H9 (cell line): Measurements from ENCODE around the gene ACSL6. TPM values are rescaled to one million over a fixed set of nuclear protein-coding genes. Genes with fewer than 3 reads are reported as not detected.

ENCODE experiments used
- DNase-seq: peaks from one replicate; pipeline ENCODE4 v3.0.0-alpha.2; 2017
- H2AFZ ChIP-seq: one replicate; pipeline ENCODE4 v1.6.1; 2013; ENCODE audit warnings: mild to moderate bottlenecking, low read length, control low read depth, moderate library complexity
- H2AK5ac ChIP-seq: 2 replicates; pipeline ENCODE4 v1.6.1; 2013; ENCODE audit warnings: low read length, control low read depth, mixed read lengths; ENCODE audit not compliant: insufficient read length
- H2BK120ac ChIP-seq: one replicate; pipeline ENCODE4 v1.6.1; 2013; ENCODE audit warnings: low read depth, mild to moderate bottlenecking, low read length, control low read depth, inconsistent platforms; ENCODE audit not compliant: poor library complexity, severe bottlenecking
- H2BK12ac ChIP-seq: 2 replicates; pipeline ENCODE4 v1.6.1; 2013; ENCODE audit warnings: low read length, control low read depth, mixed read lengths, low read depth; ENCODE audit not compliant: insufficient read length
- H2BK15ac ChIP-seq: 2 replicates; pipeline ENCODE4 v1.6.1; 2013; ENCODE audit warnings: low read depth, low read length, control low read depth
- H2BK20ac ChIP-seq: one replicate; pipeline ENCODE4 v1.6.1; 2013; ENCODE audit warnings: low read depth, mild to moderate bottlenecking, low read length, control low read depth, inconsistent platforms; ENCODE audit not compliant: poor library complexity, severe bottlenecking
- H2BK5ac ChIP-seq: 2 replicates; pipeline ENCODE4 v1.6.1; 2013; ENCODE audit warnings: low read length, control low read depth, mixed read lengths; ENCODE audit not compliant: insufficient read length
- H3K14ac ChIP-seq: 2 replicates; pipeline ENCODE4 v1.6.1; 2013; ENCODE audit warnings: low read length, control low read depth; ENCODE audit not compliant: insufficient read depth
- H3K18ac ChIP-seq: 2 replicates; pipeline ENCODE4 v1.6.1; 2013; ENCODE audit warnings: low read depth, mild to moderate bottlenecking, mixed read lengths, low read length, control low read depth; ENCODE audit not compliant: insufficient read length
- H3K23ac ChIP-seq: 2 replicates; pipeline ENCODE4 v1.6.1; 2013; ENCODE audit warnings: low read length, control low read depth, mixed read lengths, low read depth; ENCODE audit not compliant: insufficient read length
- H3K23me2 ChIP-seq: 2 replicates; pipeline ENCODE4 v1.6.1; 2013; ENCODE audit warnings: low read depth, mild to moderate bottlenecking, mixed read lengths, low read length, control low read depth; ENCODE audit not compliant: insufficient read length, poor library complexity, severe bottlenecking
- H3K27ac ChIP-seq: 2 replicates; pipeline ENCODE4 v1.5.1; 2013; ENCODE audit warnings: low read length, control low read depth, mixed read lengths, low read depth; ENCODE audit not compliant: insufficient read length
- H3K27me3 ChIP-seq: 2 replicates; pipeline ENCODE4 v1.6.1; 2013; ENCODE audit warnings: low read length, control low read depth, inconsistent platforms; ENCODE audit not compliant: insufficient read depth
- H3K4ac ChIP-seq: 2 replicates; pipeline ENCODE4 v1.6.1; 2013; ENCODE audit warnings: low read depth, mild to moderate bottlenecking, control low read depth, inconsistent platforms, low read length, moderate library complexity
- H3K4me1 ChIP-seq: 2 replicates; pipeline ENCODE4 v1.6.1; 2013; ENCODE audit warnings: low read length, control low read depth, inconsistent platforms; ENCODE audit not compliant: insufficient read depth
- H3K4me2 ChIP-seq: 2 replicates; pipeline ENCODE4 v1.6.1; 2013; ENCODE audit warnings: low read length, control low read depth, mixed read lengths; ENCODE audit not compliant: insufficient read length, insufficient read depth
- H3K56ac ChIP-seq: 2 replicates; pipeline ENCODE4 v1.6.1; 2013; ENCODE audit warnings: low read depth, mild to moderate bottlenecking, mixed read lengths, low read length, control low read depth; ENCODE audit not compliant: insufficient read length
- H3K79me1 ChIP-seq: 2 replicates; pipeline ENCODE4 v1.6.1; 2013; ENCODE audit warnings: low read depth, mild to moderate bottlenecking, moderate library complexity, low read length, control low read depth, inconsistent platforms; ENCODE audit not compliant: insufficient read depth, poor library complexity, severe bottlenecking
- H3K79me2 ChIP-seq: 2 replicates; pipeline ENCODE4 v1.6.1; 2013; ENCODE audit warnings: low read length, control low read depth, inconsistent platforms; ENCODE audit not compliant: insufficient read depth
- H3K9ac ChIP-seq: 2 replicates; pipeline ENCODE4 v1.6.1; 2013; ENCODE audit warnings: low read length, control low read depth, mixed read lengths; ENCODE audit not compliant: insufficient read length; ENCODE audit errors: extremely low read depth
- H3K9me3 ChIP-seq: one replicate; pipeline ENCODE4 v1.6.1; 2013; ENCODE audit warnings: low read depth, low read length, inconsistent platforms; ENCODE audit not compliant: control insufficient read depth
- H3T11ph ChIP-seq: one replicate; pipeline ENCODE4 v1.6.1; 2013; ENCODE audit warnings: mild to moderate bottlenecking, low read length, control low read depth, inconsistent platforms
- H4K20me1 ChIP-seq: one replicate; pipeline ENCODE4 v1.6.1; 2013; ENCODE audit not compliant: control insufficient read depth, insufficient read length, insufficient read depth
- H4K5ac ChIP-seq: 2 replicates; pipeline ENCODE4 v1.6.1; 2013; ENCODE audit warnings: low read depth, mild to moderate bottlenecking, mixed read lengths, low read length, control low read depth; ENCODE audit not compliant: insufficient read length
- H4K8ac ChIP-seq: replicated peaks from 2 replicates; pipeline ENCODE4 v1.6.1; 2013; ENCODE audit warnings: low read length, control low read depth, mixed read lengths, low read depth; ENCODE audit not compliant: insufficient read length
- H4K91ac ChIP-seq: 2 replicates; pipeline ENCODE4 v1.6.1; 2013; ENCODE audit warnings: low read depth, mild to moderate bottlenecking, moderate library complexity, mixed read lengths, low read length, control low read depth; ENCODE audit not compliant: insufficient read length
- H3K27ac Mint-ChIP-seq, 3 experiments: 2 replicates in 2 of 3; 3 replicates in 1 of 3; pipeline ENCODE4 v1.8.0; 2020 to 2021; ENCODE audit warnings: mixed read lengths in 3 of 3, mild to moderate bottlenecking in 1 of 3, moderate library complexity in 1 of 3
- H3K27me3 Mint-ChIP-seq: 2 replicates; pipeline ENCODE4 v1.8.0; 2021; ENCODE audit warnings: low read depth, mild to moderate bottlenecking, moderate library complexity, mixed read lengths
- H3K36me3 Mint-ChIP-seq, 3 experiments: 2 replicates in 2 of 3; 3 replicates in 1 of 3; pipeline ENCODE4 v1.8.0; 2020 to 2021; ENCODE audit warnings: low read depth in 3 of 3, mixed read lengths in 3 of 3; ENCODE audit not compliant: insufficient read depth in 1 of 3
- H3K4me1 Mint-ChIP-seq, 2 experiments: 2 replicates each; pipeline ENCODE4 v1.8.0; 2020; ENCODE audit warnings: mixed read lengths in 2 of 2
- H3K4me3 Mint-ChIP-seq, 2 experiments: 2 replicates in 1 of 2; 3 replicates in 1 of 2; pipeline ENCODE4 v1.8.0; 2020 to 2021; ENCODE audit warnings: mild to moderate bottlenecking in 2 of 2, mixed read lengths in 2 of 2, moderate library complexity in 1 of 2
- H3K9me3 Mint-ChIP-seq, 2 experiments: 2 replicates in 1 of 2; 3 replicates in 1 of 2; pipeline ENCODE4 v1.8.0; 2020; ENCODE audit warnings: mild to moderate bottlenecking in 2 of 2, mixed read lengths in 2 of 2, moderate library complexity in 1 of 2
- CTCF ChIP-seq: fragments of 200-600 bp; sonication (generic); conservative IDR thresholded peaks from 3 replicates; pipeline ENCODE4 v1.8.0; 2021; ENCODE audit warnings: antibody characterized with exemption, mild to moderate bottlenecking
- WGBS: extraction: QIAGEN DNeasy Blood & Tissue Kit; methylation state at CpG from one replicate; pipeline ENCODE4 v1.1.7; 2013; ENCODE audit warnings: missing lambda C conversion rate, low lambda C conversion rate, mixed read lengths; ENCODE audit not compliant: insufficient read length; ENCODE audit errors: extremely low coverage; 5-methylcytosine and 5-hydroxymethylcytosine counted together
- total RNA-seq: library from RNA; stranded (reverse); gene quantifications from 2 replicates; pipeline ENCODE4 v1.2.1, GENCODE V29; 2021

Gene ACSL6
- total RNA-seq, 1 experiment from 2014 or later = 1.6 TPM

GRCh38 chr5:131959136-131959535, 52.3 kb downstream of the ACSL6 start:
- Histone ChIP-seq H2BK5ac (no peak overlapping the region), H3T11ph (no peak overlapping the region), H4K8ac (no peak overlapping the region), H3K23me2 (no peaks in the 10 kb centered on the region), H4K20me1 (no peaks in the 10 kb centered on the region), H2AK5ac (no peak overlapping the region), H2BK12ac (no peak overlapping the region), H3K4ac (no peak overlapping the region), H3K27me3 (no peaks in the 10 kb centered on the region), H3K79me2 (no peaks in the 10 kb centered on the region), H2BK15ac (no peak overlapping the region), H4K91ac (no peak overlapping the region), H3K4me1 (no peaks in the 10 kb centered on the region), H3K23ac (no peak overlapping the region), H3K18ac (no peak overlapping the region), H3K27ac (no peak overlapping the region), H2BK120ac (no peak overlapping the region), H3K14ac (no peak overlapping the region), H3K56ac (no peak overlapping the region), H3K9me3 (no peaks in the 10 kb centered on the region), H3K9ac (no peak overlapping the region), H2BK20ac (no peak overlapping the region), H3K79me1 (no peaks in the 10 kb centered on the region), H4K5ac (no peak overlapping the region), H3K4me2 (no peak overlapping the region), H2AFZ (no peak overlapping the region)
- Mint-ChIP-seq H3K4me1 (peaks cover 4 to 6% of the 10 kb centered on the region in 2 experiments; a peak in 3 of 4 replicates), H3K27ac (no peak overlapping the region), H3K36me3 (no peaks in the 10 kb centered on the region), H3K27me3 (no peaks in the 10 kb centered on the region), H3K9me3 (no peaks in the 10 kb centered on the region), H3K4me3 (no peak overlapping the region; a peak in 1 of 5 replicates)
- WGBS = no CpG with 5 or more reads among the region's 5 CpGs
- TF ChIP-seq CTCF = no peak
- no peak for DNase-seq
